NCI-H345 treated with DMSO at 0.1 percent for 48 hours (cell line): ENCODE results near the gene CHD6.

Experiments
- DNase-seq: peaks from one replicate; lab custom pipeline; 2025; ENCODE audit not compliant: unreplicated experiment; lab: John Stamatoyannopoulos, UW

CHD6 gene

GRCh38 chr20:41510847-41511450, 107.2 kb downstream of the CHD6 start:
- no peak for DNase-seq

GRCh38 chr20:41510224-41510623, 108.0 kb downstream of the CHD6 start:
- DNase-seq, result no peak

- DNase-seq, result peak; percentile 59
These were observed 108.6 kb downstream of the CHD6 start for GRCh38 chr20:41509316-41510200.

GRCh38 chr20:41508335-41508734, 109.8 kb downstream of the CHD6 start:
- DNase-seq, result no peak

- DNase-seq, result no peak
These were observed 110.3 kb downstream of the CHD6 start for GRCh38 chr20:41507851-41508250.

DNA sequence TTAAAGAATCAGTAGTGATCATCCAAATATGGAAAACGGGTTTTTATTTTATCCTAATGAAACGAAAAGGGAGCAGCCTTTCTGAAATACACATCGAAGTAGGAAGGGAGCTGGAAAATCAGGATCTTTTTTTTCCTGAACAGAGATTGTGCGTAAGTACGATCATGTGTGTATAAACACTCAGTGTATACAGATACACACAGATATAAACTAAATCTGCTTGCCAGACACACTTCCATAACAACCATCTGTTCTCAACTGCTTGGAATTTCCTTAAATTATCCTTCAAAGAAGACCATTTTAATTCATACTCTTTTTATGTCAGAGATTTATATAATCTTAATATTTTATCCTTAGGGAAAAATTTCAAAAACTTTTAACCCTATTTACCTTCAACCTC, 110.7 kb downstream of the CHD6 start:
- DNase-seq, result no peak

GRCh38 chr20:41506192-41506915, 111.8 kb downstream of the CHD6 start:
- no peak for DNase-seq

GRCh38 chr20:41505184-41505583, 113.0 kb downstream of the CHD6 start:
- DNase-seq, result no peak

- DNase-seq, result no peak
These were observed 116.8 kb downstream of the CHD6 start for GRCh38 chr20:41501376-41501775.

- peak; percentile 98 for DNase-seq
These were observed 118.0 kb downstream of the CHD6 start for GRCh38 chr20:41499961-41500725.

DNA sequence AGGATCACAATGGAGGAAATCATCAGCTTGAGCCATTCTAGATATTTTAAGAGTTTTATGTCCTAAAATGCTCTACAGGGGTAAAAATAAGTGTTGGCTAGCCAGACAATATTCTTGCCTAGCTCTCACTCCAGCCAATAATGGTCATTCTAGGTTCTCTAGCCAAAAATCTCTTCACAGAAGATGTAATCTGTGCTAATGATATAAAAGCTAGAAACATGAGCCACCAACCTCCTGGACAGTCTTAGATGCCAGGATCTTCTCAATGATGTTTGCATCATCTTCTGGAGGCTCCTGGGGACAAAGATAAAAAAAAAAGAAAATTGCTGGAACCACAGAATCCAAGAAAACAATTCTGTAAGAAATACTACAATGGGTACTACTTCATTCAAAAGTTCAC, 119.1 kb downstream of the CHD6 start:
- no peak for DNase-seq

GRCh38 chr20:41497186-41497895, 120.8 kb downstream of the CHD6 start:
- no peak for DNase-seq

DNA sequence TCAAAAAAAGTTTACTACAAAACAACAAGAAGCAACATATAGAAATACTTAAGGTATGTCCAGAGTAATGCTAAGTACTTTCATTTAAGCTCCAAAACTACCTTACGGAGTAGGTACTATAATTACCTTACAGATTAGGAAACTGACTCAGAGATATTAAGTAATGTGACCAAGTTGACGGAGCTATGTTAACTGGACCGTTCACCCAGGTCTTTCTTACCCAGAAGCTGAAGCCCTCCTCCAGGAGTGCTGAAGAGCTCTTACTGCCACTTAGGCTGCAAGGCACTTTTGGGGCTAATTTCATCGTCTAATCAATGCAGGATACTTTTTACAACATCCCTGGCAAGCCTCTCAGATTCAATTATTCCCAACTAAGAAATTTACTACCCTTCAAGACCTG, 123.7 kb downstream of the CHD6 start:
- DNase-seq, result no peak

- no peak for DNase-seq
These were observed 134.6 kb downstream of the CHD6 start for GRCh38 chr20:41483553-41483930.

GRCh38 chr20:41482647-41483552, 135.3 kb downstream of the CHD6 start:
- DNase-seq, result no peak

DNA sequence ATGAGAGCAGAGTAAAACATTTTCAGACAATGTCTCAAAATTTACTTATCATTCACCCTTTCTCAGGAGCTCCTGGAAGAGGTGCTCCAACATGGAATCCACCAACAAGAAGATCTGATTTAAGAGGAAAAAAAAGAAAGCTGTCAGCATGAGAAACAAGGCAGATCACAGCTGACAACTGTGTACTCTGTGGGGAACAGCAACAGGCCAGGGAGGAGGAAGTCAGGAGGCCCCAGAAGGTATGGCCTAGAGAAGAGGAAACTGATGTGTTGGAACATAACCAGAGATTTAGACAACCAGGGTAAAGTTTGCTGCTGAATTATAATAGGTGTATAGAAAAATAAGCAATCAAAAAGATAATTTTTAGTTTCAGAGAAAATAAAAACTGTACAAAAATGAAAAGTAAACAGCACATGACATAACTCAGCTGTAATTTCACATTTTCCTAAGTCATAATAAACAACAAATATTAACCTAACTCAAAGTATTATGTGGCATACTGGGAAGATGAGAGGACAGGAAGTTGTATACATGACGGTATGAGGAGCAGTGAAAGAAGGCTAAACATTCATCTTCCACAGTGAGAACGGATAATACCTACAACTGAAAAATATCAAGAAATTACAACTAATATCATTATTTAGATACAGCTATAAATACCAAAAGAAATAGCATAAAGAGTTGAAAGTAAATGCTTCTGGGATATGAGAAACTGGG, 138.0 kb downstream of the CHD6 start:
- no peak for DNase-seq

GRCh38 chr20:41479113-41479512, 139.1 kb downstream of the CHD6 start:
- no peak for DNase-seq

DNA sequence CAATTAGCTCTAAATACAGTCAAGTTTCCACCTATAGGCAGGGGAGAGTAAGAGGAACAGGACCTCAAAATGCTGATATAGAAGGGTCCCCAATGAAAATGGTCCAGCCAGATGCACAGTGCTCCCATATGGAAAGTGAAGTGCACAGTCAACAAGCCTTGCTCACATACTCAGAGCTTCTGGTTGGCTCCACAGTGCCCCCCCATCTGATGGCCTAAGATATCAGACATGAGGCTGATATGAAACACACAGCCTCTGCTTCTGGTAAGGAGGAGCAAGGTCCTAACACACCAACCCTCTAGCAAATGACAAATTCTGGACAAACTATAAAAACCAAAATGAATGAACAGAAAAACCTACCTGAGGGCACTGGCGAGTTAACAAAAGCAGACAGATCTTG, 140.2 kb downstream of the CHD6 start:
- DNase-seq, result no peak

GRCh38 chr20:41476446-41476845, 141.7 kb downstream of the CHD6 start:
- peak; percentile 87 for DNase-seq
